GM18858 (cell line): ENCODE data around the gene KIF2C.
"Not testable (repeated sequence)": the region's sequence is repeated elsewhere in the genome, so short reads cannot be mapped to it uniquely, and the experiment has no call there.

Source experiments
- ATAC-seq: cut with Tn5 transposase; IDR thresholded peaks from one replicate; pipeline ENCODE4 v1.9.1; 2021; ENCODE audit not compliant: unreplicated experiment

KIF2C gene

DNA sequence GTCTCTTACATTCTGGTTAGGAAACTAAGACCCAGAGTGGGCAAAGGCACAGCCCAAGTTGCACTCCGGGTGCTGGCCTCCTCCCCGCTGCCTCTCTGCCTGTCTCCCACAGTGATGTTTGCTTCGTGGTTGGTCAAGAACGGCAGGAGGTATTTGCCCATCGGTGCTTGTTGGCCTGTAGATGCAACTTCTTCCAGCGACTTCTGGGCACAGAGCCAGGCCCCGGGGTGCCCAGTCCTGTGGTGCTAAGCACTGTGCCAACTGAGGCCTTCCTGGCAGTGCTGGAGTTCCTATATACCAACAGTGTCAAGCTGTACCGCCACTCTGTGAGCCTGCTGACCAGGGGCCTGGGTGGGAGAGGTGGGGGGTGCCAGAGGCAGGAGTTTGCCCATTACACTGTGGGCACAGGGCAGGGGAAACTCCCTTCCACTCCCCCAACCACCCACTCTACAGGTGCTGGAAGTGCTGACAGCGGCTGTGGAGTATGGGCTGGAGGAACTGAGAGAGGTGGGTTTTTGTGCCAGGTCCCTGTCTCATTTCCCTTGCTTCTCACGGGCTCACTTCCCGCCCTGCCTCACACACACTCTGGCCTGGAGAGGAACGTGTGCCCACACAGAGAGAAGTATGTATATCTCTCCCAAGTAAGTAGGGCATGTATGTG, 70.6 kb downstream of the KIF2C start:
- ATAC-seq, result no peak

DNA sequence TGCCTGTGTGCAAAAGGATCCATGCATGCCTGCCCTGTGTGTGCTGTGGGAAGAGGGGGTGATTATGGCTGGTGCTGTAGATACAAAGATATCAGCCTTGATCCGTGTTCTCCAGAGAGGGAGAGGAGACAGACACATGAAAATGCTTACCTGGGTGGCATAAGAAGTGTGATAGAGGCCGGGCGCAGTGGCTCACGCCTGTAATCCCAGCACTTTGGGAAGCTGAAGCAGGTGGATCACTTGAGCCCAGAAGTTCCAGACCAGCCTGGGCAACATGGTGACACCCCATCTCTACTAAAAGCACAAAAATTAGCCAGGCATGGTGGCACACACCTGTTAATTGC, 71.1 kb downstream of the KIF2C start:
- ATAC-seq, result not testable (repeated sequence)

DNA sequence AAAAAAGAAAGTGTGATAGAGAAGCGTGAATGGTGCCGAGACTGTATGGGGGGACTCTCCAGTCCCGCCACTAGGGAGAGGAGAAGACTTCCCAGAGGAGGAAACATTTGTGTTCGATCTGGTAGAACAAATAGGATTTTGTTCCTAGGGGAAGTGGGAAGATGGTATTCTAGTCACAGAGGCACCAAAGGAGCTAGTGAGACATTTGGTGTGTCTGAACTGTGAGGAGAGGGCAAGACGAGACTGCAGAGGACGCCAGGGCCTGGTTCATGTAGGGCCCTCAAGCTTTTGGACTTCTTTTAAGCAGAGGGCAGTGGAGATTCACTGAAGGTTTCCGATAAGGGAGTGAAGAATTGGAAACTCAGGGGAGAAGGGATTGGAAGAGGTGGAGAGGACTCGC, 71.6 kb downstream of the KIF2C start:
- no peak for ATAC-seq

DNA sequence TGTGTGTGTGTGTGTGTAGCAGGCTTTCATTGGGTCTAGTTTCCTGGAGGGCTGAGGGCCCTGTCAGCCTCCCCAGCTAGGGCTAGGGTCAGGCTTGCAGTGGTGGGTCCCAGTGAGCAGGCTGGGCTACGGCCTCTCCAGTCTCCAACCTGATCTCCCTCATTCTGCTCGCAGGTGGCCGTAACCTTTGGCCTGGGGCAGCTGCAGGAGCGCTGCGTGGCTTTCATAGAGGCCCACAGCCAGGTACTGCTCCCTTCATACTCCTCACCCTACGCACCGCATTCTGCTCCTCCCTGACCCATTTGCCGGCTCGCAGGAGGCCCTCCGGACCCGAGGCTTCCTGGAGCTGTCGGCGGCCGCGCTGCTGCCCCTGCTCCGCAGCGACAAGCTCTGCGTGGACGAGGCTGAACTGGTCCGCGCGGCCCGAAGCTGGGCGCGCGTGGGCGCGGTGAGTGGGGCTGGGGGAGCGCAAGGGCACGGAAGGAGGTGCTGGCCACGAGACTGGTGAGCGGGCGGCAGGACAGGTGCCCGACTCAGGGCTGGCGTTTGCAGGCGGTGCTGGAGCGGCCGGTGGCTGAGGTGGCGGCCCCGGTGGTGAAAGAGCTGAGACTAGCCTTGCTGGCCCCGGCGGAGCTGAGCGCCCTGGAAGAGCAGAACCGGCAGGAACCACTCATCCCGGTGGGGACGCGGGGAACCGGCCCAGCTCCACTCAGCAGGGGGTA, 73.3 kb downstream of the KIF2C start:
- ATAC-seq, result no peak

DNA sequence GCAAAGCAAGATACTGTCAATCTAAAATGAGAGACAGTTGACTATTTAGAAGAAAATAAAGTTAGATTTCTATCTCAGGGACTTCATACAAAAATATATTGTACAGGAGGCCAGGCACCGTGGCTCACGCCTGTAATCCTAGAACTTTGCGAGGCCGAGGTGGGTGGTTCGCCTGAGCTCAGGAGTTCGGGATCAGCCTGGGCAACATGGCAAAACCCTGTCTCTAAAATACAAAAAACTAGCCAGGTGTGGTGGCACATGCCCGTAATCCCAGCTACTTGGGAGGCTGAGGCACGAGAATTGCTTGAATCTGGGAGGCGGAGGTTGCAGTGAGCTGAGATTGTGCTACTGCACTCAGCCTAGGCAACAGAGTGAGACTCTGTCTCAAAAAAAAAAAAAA, 76.3 kb downstream of the KIF2C start:
- not testable (repeated sequence) for ATAC-seq

DNA sequence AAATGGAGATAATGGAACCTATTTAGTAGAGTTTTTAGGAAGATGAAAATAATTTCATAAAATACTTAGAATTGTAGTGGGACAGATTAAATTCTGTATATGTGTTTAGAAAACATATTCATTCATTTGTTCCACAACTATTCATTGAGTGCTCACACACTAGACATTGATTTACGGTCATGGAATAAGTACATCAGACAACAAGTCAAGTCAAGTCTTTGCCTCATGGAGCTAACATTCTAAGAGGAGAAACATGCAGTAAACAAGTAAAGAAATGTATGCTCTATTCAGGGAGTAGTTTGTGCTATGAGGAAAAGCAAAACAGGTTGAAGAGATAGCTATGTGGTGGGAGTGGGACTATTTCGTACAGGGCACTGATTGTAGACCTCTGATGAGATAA, 77.7 kb downstream of the KIF2C start:
- ATAC-seq, result no peak
